ENCODE results near the gene AIDA. TPM values are rescaled to one million over a fixed set of nuclear protein-coding genes. Genes with fewer than 3 reads are reported as not detected.

The AIDA gene, protein sequence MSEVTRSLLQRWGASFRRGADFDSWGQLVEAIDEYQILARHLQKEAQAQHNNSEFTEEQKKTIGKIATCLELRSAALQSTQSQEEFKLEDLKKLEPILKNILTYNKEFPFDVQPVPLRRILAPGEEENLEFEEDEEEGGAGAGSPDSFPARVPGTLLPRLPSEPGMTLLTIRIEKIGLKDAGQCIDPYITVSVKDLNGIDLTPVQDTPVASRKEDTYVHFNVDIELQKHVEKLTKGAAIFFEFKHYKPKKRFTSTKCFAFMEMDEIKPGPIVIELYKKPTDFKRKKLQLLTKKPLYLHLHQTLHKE
- 38.6 and 47.6 TPM in 2 replicates for total RNA-seq

DNA sequence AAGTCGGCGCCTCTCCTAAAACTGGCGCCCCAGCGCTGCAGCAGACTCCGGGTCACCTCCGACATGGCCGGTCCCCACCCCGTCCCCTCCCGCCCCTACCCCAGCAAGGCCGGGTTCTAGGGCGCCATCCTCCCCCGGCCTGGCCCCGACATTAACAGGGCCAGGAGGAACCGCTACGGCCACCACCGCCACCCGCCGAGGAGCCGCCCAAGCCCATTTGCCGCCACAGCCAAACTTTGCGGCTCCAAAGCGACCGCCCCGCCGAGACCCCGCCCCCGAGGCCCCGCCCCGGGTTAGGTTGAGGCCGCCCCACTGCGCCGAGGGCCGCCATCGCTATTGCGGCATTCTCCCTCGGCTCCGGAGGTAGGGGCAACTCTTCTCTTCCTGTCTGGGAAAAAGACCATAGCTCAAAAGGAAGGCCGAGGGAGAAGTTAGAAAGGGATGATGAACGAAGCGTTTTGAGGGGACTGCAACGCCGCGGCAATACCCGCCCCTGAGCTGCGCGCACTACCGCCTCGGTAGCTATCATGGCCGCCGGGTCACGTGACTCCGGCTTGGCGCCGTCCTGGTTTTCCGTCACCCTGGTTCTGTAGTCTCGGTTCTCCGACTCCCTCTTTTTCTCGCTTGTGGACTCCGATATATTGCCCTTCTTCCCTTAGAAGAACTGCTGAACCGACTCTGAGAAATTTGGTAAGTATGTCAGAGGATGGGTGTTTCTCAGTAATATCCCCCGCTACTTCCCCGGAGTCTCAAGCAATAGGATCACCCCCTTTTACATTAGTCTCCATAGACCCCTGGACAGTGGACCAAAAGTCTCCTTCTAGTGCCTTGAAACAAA lies at the start of gene AIDA, which contains the start of gene BROX:
TSS of gene AIDA (minus strand) at position 239 of the 838 bp plus-strand sequence. CDS start at position 65, 174 bp downstream.
TSS of gene BROX (plus strand) at position 312 of the 838 bp plus-strand sequence. CDS start 3,136 bp downstream, outside the sequence.

DNA sequence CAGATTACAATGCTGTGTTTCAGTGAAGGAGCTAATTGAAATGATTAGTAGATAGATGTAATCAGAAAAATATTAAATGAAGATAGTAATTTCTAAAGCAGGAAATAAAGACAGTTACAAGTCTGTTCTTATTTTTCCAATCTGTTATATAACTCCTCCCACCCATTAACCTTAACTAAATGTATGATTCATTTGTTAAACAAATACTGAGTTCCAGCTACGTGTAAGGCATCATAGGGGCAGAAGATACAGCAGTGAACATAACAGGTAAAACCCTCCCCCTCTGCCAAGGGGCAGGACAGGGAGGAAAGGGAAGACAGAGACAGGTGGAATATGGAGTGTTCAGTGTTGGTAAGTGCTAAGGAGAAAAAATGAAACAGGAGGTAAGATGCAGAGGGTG lies 24.7 kb upstream of the AIDA start, which contains the start of gene FAM177B:
TSS of gene FAM177B (plus strand) at position 231 of the 400 bp plus-strand sequence. CDS start 9,344 bp downstream, outside the sequence.

Other genes with a start within 250 kb of the AIDA start
- 0.95 and 2.1 TPM in 2 replicates for gene HHIPL2, start 164.4 kb downstream of the AIDA start, total RNA-seq
- 6.3 and 7.1 TPM in 2 replicates for gene TAF1A, start 122.6 kb downstream of the AIDA start, total RNA-seq
- 42.1 and 42.2 TPM in 2 replicates for gene MIA3, start 94.4 kb downstream of the AIDA start, total RNA-seq
- gene BROX, start 73 bp upstream of the AIDA start, total RNA-seq, result 15.9 and 29.9 TPM in 2 replicates
- gene FAM177B, start 24.7 kb upstream of the AIDA start, total RNA-seq, result not detected in 2 replicates
- 4.7 and 6.2 TPM in 2 replicates for gene DISP1, start 102.5 kb upstream of the AIDA start, total RNA-seq